ENCODE results near the gene PAXX.

DNA sequence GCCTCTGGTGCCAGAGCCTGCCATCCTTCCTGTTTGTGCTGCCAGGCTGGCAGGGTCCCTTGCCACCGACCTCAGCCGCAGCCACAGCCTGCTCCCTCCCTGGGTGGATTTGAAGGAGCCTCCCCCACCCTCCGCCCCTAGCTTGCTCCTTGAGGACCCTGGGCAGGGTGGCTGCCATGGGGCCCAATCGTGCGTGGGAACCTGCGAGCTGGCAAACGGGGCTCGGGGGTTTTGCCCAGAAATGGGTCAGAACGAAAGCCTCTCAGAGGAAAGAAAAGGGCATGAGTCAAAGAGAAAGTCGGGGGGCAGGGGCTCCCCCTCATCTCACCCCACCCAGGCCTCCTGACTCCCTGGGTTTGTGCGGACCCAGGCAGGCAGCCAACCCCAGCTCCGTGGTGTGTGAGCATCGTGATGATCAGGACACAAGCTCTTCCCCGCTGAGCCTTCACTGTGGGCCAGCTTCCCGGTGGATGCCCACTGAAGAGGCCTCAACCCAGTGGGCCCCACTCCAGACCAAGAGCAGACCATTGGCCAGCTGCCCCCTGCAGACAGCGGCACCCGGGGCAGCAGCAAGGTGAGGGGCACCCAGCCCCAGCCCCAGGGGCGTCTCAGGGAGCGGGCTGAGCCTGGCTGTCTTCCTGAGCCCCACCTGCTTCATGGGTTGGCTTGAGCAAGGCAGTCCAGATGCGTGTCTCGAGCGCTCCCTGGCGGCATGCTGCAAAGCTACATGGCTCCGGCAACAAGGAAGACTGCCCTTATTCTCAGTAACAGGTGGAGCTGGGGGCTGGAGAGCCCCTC lies 42.7 kb downstream of the PAXX start:
- TF ChIP-seq CTCF (conservative IDR thresholded peaks at IDR 0.05 in 1 of 2, IDR thresholded peaks at IDR 0.05 in 1 of 2; ENCODE audit: low read depth in 1 of 2, low read length in 2 of 2), result peak; percentile 88 to 91
- no peak for TF ChIP-seq EZH2 (IDR thresholded peaks at IDR 0.05; ENCODE audit: low read length, missing control alignments)
